Natural killer cell (primary cell): Measurements from ENCODE around the gene TMCC1. TPM values are rescaled to one million over a fixed set of nuclear protein-coding genes. Genes with fewer than 3 reads are reported as not detected.

ENCODE experiments used
- ATAC-seq, 3 donors: fragments of 150-1000 bp in 2 of 3; fragments of 200-7000 bp in 1 of 3; cut with Tn5 transposase; 1 replicate in 1 of 3; 2 replicates in 2 of 3; pipeline ENCODE4 v1.10.0; 2021; ENCODE audit warnings: mild to moderate bottlenecking in 2 of 3, moderate library complexity in 2 of 3
- DNase-seq, 2 donors: peaks; one replicate each; pipeline versions ENCODE4 v3.0.0 to v3.0.0-alpha.2; 2013 to 2021; ENCODE audit warnings: mixed read lengths in 1 of 2
- H3K27ac ChIP-seq: one replicate; pipeline ENCODE4 v1.5.1; 2013; ENCODE audit warnings: mild to moderate bottlenecking, low read length
- H3K27me3 ChIP-seq: one replicate; pipeline ENCODE4 v1.6.1; 2013; ENCODE audit warnings: low read length; ENCODE audit not compliant: control insufficient read depth, insufficient read depth
- H3K36me3 ChIP-seq: one replicate; pipeline ENCODE4 v1.6.1; 2013; ENCODE audit warnings: low read length; ENCODE audit not compliant: control insufficient read depth, insufficient read depth
- H3K4me1 ChIP-seq: one replicate; pipeline ENCODE4 v1.6.1; 2013; ENCODE audit warnings: low read length; ENCODE audit not compliant: control insufficient read depth, insufficient read depth
- H3K4me3 ChIP-seq: one replicate; pipeline ENCODE4 v1.5.1; 2013; ENCODE audit warnings: low read length
- H3K9me3 ChIP-seq: one replicate; pipeline ENCODE4 v1.6.1; 2013; ENCODE audit warnings: low read length; ENCODE audit not compliant: control insufficient read depth, insufficient read depth
- H3K27ac Mint-ChIP-seq, 2 donors: one replicate each; pipeline ENCODE4 v1.8.0; 2022; ENCODE audit warnings: mild to moderate bottlenecking in 2 of 2, mixed read lengths in 2 of 2, moderate library complexity in 1 of 2
- H3K27me3 Mint-ChIP-seq, 2 donors: one replicate each; pipeline ENCODE4 v1.8.0; 2022; ENCODE audit warnings: low read depth in 2 of 2, mixed read lengths in 2 of 2
- H3K36me3 Mint-ChIP-seq: one replicate; pipeline ENCODE4 v1.8.0; 2022; ENCODE audit warnings: mixed read lengths
- H3K4me1 Mint-ChIP-seq, 2 donors: one replicate each; pipeline ENCODE4 v1.8.0; 2022; ENCODE audit warnings: mixed read lengths in 2 of 2
- H3K4me3 Mint-ChIP-seq: one replicate; pipeline ENCODE4 v1.8.0; 2022; ENCODE audit warnings: mild to moderate bottlenecking, moderate library complexity, mixed read lengths
- H3K9me3 Mint-ChIP-seq, 2 donors: one replicate each; pipeline ENCODE4 v1.8.0; 2022; ENCODE audit warnings: mixed read lengths in 2 of 2
- WGBS: methylation state at CpG from one replicate; pipeline ENCODE4 v1.1.7; 2013; ENCODE audit warnings: missing lambda C conversion rate; ENCODE audit not compliant: insufficient coverage; 5-methylcytosine and 5-hydroxymethylcytosine counted together
- intact Hi-C: fragments of 100-400 bp; cut with micrococcal nuclease; formaldehyde crosslinking; loops from one replicate; pipeline ENCODE4 v1.14.2; 2022
- total RNA-seq, 4 donors: library from RNA; stranded (reverse); fragments of 120-200 nt in 1 of 4; gene quantifications; one replicate each; pipeline versions ENCODE4 v1.2.3 to v1.2.4, GENCODE V29; 2013 to 2022
- TF ChIP-seq, protein P1 (sequence below): fragments of 200-600 bp; IDR thresholded peaks from one replicate; pipeline ENCODE4 v1.8.0; 2022; ENCODE audit warnings: antibody characterized with exemption

Gene TMCC1
- total RNA-seq, 3 donors from 2014 or later (not counting 1 experiment from before 2014, with no cell fraction given): 26.4 to 36.7 (median 31.7) TPM

DNA sequence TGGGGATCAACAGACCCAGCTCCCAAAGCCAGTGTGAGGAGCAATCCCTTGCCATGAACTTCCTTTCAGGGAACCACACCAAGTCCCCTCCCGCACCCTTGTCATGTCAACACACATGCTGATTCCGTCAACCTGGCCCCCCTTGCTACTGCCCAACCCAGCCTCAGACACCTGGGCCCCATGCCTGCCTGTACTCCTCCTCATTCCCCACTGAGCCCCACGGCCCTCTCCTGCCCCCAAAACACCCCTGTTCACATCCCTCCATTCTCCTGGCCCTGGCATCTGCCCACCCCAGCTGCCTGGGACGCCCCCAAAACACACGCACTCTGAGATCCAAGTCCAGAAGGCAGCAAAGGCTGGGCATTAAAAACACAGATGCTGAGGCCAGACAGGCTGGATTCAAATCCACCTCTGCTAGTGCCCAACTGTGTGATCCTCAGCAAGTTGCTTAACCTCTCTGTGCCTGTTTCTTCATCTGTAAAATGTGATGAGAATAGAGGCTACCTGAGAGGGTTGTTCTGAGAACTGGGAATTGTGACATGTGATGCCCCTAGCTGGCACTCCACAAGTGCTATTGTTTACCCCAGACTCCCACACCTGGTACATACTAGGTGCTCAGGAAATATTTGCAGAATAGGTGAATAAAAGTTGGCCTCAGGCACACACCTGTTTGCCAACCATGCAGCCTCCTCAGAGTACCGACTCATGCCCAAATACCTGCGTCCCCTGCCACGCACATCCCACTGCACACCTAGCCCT is 289.3 kb downstream of the TMCC1 start:
- Histone ChIP-seq H3K27me3 (peaks cover 2% of the 10 kb centered on the region), H3K4me3 (peak overlapping the region; percentile 31), H3K27ac (no peak overlapping the region), H3K9me3 (no peaks in the 10 kb centered on the region), H3K4me1 (peaks cover 77% of the 10 kb centered on the region), H3K36me3 (no peaks in the 10 kb centered on the region)
- intact Hi-C loops: no loop called here
- peak overlapping the region; percentile 79 for H3K4me3 Mint-ChIP-seq
- ATAC-seq: no peak
- peaks cover 0 to 16% of the 10 kb centered on the region in 2 donors for H3K27me3 Mint-ChIP-seq
- no peaks in the 10 kb centered on the region for H3K9me3 Mint-ChIP-seq
- peaks cover 64 to 73% of the 10 kb centered on the region in 2 donors for H3K4me1 Mint-ChIP-seq
- no peak overlapping the region for H3K27ac Mint-ChIP-seq
- TF ChIP-seq, protein P1, sequence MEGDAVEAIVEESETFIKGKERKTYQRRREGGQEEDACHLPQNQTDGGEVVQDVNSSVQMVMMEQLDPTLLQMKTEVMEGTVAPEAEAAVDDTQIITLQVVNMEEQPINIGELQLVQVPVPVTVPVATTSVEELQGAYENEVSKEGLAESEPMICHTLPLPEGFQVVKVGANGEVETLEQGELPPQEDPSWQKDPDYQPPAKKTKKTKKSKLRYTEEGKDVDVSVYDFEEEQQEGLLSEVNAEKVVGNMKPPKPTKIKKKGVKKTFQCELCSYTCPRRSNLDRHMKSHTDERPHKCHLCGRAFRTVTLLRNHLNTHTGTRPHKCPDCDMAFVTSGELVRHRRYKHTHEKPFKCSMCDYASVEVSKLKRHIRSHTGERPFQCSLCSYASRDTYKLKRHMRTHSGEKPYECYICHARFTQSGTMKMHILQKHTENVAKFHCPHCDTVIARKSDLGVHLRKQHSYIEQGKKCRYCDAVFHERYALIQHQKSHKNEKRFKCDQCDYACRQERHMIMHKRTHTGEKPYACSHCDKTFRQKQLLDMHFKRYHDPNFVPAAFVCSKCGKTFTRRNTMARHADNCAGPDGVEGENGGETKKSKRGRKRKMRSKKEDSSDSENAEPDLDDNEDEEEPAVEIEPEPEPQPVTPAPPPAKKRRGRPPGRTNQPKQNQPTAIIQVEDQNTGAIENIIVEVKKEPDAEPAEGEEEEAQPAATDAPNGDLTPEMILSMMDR: no peak
- no peaks in the 10 kb centered on the region for H3K36me3 Mint-ChIP-seq
- WGBS: 85% methylated on average over 8 of the region's 8 CpGs
- DNase-seq: no peak

DNA sequence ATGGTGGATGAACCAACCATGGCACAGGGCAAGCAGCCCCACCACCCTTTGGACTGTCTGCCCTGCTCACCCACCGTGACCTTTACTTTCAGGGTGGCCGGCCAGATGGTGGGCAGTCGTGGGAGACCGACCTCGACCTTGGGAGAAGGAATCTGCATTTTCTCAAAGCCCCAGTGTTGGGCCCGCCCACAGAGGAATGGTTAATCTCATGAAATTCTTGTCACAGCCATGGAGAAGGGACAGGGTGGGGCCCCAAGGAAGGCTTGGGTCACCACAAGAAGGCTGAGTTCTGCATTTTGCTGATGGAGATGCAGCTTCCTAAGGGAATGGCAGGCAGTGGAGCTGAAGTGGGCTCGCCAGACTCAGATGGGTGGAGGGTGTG is 290.0 kb downstream of the TMCC1 start:
- Mint-ChIP-seq H3K4me1 (peaks cover 63 to 72% of the 10 kb centered on the region in 2 donors), H3K4me3 (peak overlapping the region; percentile 79)
- intact Hi-C loops: no loop called here

DNA sequence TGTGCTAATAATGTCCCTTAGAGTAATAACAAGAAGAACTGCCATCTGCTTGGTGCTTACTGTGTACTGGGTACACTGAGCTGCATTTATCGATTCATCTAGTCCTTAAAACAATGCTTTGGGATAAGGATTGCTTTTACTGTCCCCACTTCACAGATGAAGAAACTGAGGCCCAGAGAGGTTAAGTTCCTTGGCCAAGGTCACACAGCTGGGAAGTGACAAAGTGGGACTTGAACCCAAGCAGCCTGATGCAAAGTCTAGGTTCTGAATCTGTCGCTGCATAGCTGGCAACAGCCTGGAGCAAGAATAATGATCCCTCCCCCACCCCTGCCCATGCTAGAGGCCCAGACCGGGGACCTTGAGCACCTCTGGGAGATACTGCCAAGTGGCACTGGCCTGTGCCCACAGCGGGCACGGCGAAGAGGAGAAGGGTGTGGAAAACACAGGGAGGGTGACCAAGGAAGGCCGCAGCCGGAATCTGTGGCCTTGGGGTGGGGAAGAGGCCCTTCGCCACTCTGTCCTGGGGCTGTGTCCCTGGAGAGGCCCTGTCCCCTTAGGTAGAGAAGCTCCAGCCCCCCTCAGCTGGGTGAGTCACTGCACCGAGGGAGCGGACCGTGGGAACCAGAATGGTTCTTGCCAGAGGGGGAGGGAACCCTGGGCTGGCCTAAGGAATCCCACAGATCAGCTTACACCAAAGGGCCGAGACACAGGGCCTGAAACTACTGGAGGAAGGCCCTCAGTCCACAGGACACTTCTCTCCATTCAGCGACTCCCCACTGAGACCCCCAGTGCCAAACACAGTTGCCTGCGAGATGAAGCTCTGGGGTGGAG is 290.6 kb downstream of the TMCC1 start:
- H3K36me3 ChIP-seq: no peaks in the 10 kb centered on the region
- H3K9me3 Mint-ChIP-seq: no peaks in the 10 kb centered on the region
- H3K27ac ChIP-seq: no peak overlapping the region
- TF ChIP-seq, protein P1: no peak
- no peaks in the 10 kb centered on the region for H3K36me3 Mint-ChIP-seq
- WGBS: 94% methylated on average over 13 of the region's 15 CpGs
- no peak for ATAC-seq
- peak overlapping the region; percentile 32 for H3K4me3 Mint-ChIP-seq
- H3K4me3 ChIP-seq: no peak overlapping the region
- peaks cover 0 to 10% of the 10 kb centered on the region in 2 donors for H3K27me3 Mint-ChIP-seq
- intact Hi-C loops: no loop called here
- peaks cover 77% of the 10 kb centered on the region for H3K4me1 ChIP-seq
- peaks cover 65 to 72% of the 10 kb centered on the region in 2 donors for H3K4me1 Mint-ChIP-seq
- no peak for DNase-seq
- no peaks in the 10 kb centered on the region for H3K9me3 ChIP-seq
- H3K27me3 ChIP-seq: peaks cover 2% of the 10 kb centered on the region
- H3K27ac Mint-ChIP-seq: no peak overlapping the region

More for the DNA sequence above, 290.0 kb downstream of the TMCC1 start:
- Histone ChIP-seq H3K9me3 (no peaks in the 10 kb centered on the region), H3K36me3 (no peaks in the 10 kb centered on the region), H3K27me3 (peaks cover 2% of the 10 kb centered on the region), H3K4me3 (no peak overlapping the region), H3K4me1 (peaks cover 77% of the 10 kb centered on the region), H3K27ac (no peak overlapping the region)
- DNase-seq: no peak
- Mint-ChIP-seq H3K27me3 (peaks cover 0 to 13% of the 10 kb centered on the region in 2 donors), H3K9me3 (no peaks in the 10 kb centered on the region), H3K36me3 (no peaks in the 10 kb centered on the region), H3K27ac (no peak overlapping the region)
- TF ChIP-seq, protein P1: no peak
- ATAC-seq: no peak
- 77% methylated on average over 7 of the region's 7 CpGs for WGBS
